Activated CD8-positive, alpha-beta T cell treated with anti-CD3 and anti-CD28 coated beads, Interleukin-2, amount 10 ng/mL, durations not matched to agents 7 days and 5 days (primary cell): ENCODE data around the gene LYSMD3. TPM values are rescaled to one million over a fixed set of nuclear protein-coding genes. Genes with fewer than 3 reads are reported as not detected.
A peak's percentile ranks its signal among the peaks of the same experiment; 100 is the strongest.
"Not testable (repeated sequence)": the region's sequence is repeated elsewhere in the genome, so short reads cannot be mapped to it uniquely, and the experiment has no call there.

Source experiments
- ATAC-seq: fragments of 150-1000 bp; cut with Tn5 transposase; one replicate; pipeline ENCODE4 v1.10.0; 2021; ENCODE audit warnings: moderate library complexity
- CTCF ChIA-PET: fragments of 350-600 bp; sonication (Branson Sonifier 250); formaldehyde crosslinking; loops from one replicate; lab custom pipeline; 2021; ENCODE audit warnings: antibody characterized with exemption; lab: Charles Lee
- POLR2A ChIA-PET: fragments of 350-600 bp; sonication (Branson Sonifier 250); formaldehyde crosslinking; loops from one replicate; lab custom pipeline; 2021; ENCODE audit warnings: antibody characterized with exemption; lab: Charles Lee
- DNase-seq: peaks from one replicate; pipeline ENCODE4 v3.0.0-alpha.2; 2020
- H3K27ac Mint-ChIP-seq: one replicate; pipeline ENCODE4 v1.8.0; 2021; ENCODE audit warnings: mild to moderate bottlenecking, mixed read lengths
- H3K27me3 Mint-ChIP-seq: one replicate; pipeline ENCODE4 v1.8.0; 2021; ENCODE audit warnings: low read depth, mixed read lengths
- H3K36me3 Mint-ChIP-seq: one replicate; pipeline ENCODE4 v1.8.0; 2021; ENCODE audit warnings: low read depth, mixed read lengths
- H3K4me1 Mint-ChIP-seq: one replicate; pipeline ENCODE4 v1.8.0; 2021; ENCODE audit warnings: low read depth, mixed read lengths
- H3K4me3 Mint-ChIP-seq: one replicate; pipeline ENCODE4 v1.8.0; 2021; ENCODE audit warnings: mild to moderate bottlenecking, mixed read lengths
- H3K9me3 Mint-ChIP-seq: one replicate; pipeline ENCODE4 v1.8.0; 2022; ENCODE audit warnings: mixed read lengths; ENCODE audit not compliant: insufficient read depth
- total RNA-seq, 2 experiments: library from RNA; stranded (reverse); gene quantifications; one replicate each; pipeline ENCODE4 v1.2.3, GENCODE V29; 2021

LYSMD3 gene
- total RNA-seq: 10 to 100 TPM; 18.3 to 19.0 TPM

DNA sequence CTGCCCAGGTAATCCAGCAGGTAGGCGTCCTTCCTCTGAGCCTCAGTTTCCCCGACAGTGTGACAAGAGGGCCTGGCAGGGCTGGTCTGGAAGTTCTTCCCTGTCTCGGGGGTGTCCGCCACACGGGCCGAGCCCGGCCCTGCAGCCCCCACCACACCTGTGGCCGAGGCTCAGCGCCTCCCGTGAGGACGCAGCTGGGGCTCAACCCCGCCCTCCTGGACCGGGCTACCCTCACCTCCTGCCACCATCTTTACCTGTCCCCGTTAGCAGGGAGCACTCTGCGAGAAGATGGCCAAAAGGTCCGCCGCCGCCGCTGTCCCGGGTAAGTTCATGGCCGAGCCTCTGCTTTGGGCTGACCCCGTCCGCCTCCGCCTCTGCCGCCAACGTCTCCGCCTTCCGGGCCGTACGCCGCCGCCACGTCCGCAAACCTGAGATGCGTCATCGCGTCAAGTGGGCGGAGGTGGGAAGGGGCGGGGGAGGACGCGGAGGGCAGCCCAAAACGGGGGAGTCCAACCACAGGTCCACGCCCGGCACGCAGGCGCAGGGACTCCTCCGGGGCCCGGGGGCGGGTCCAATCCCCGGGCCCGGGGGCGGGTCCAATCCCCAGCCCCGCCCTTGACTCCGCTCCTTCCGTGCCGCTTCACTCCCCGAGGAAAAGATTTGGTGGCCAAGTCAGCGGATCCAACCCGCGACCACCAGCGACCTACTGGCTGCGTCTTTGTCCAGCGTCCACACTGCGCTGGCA lies at the start of gene LYSMD3:
TSS of gene LYSMD3 (minus strand) at position 391 of the 745 bp plus-strand sequence. CDS start 4,295 bp downstream, outside the sequence.
- H3K36me3 Mint-ChIP-seq: peaks cover 16% of the 10 kb centered on the region
- peaks cover 20% of the 10 kb centered on the region for H3K27me3 Mint-ChIP-seq
- H3K4me3 Mint-ChIP-seq: peak within 1 kb of the TSS; percentile 95
- CTCF ChIA-PET: interaction anchor here (0.6 to 3.8 kb wide), 18 partner anchors 10 to 1801 kb away, joined by 3 to 76 read pairs (median 5); partner anchors contain the start of genes CETN3, MBLAC2 and POLR3G
- peak; percentile 98 for DNase-seq
- peaks cover 26% of the 10 kb centered on the region for H3K4me1 Mint-ChIP-seq
- no peaks in the 10 kb centered on the region for H3K9me3 Mint-ChIP-seq
- POLR2A ChIA-PET: interaction anchor here (1.1 to 3.1 kb wide), 3 partner anchors 8 to 120 kb away, joined by 3 to 22 read pairs (median 9); partner anchors contain the start of genes CETN3, MBLAC2 and POLR3G
- peak; percentile 95 for ATAC-seq
- H3K27ac Mint-ChIP-seq: peak within 1 kb of the TSS; percentile 97

DNA sequence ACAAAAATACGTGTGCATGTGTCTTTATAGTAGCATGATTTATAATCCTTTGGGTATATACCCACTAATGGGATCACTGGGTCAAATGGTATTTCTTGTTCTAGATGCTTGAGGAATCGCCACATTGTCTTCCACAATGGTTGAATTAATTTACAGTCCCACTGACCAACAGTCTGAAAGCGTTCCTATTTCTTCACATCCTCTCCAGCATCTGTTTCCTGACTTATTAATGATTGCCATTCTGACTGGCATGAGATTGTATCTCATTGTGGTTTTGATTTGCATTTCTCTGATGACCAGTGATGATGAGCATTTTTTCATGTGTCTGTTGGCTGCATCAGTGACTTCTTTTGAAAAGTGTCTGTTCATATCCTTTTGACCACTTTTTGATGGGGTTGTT lies 47.2 kb upstream of the LYSMD3 start:
- H3K27ac Mint-ChIP-seq, H3K4me1 Mint-ChIP-seq, H3K27me3 Mint-ChIP-seq, CTCF ChIA-PET, POLR2A ChIA-PET, H3K9me3 Mint-ChIP-seq, DNase-seq, H3K4me3 Mint-ChIP-seq, H3K36me3 Mint-ChIP-seq, ATAC-seq: not testable (repeated sequence)

GRCh38 chr5:90575712-90576111 lies 46.3 kb upstream of the LYSMD3 start:
- ChIA-PET POLR2A (no interaction called here), CTCF (no interaction called here)
- DNase-seq (no peak), ATAC-seq (no peak)
- Mint-ChIP-seq H3K27ac (no peak overlapping the region), H3K9me3 (no peaks in the 10 kb centered on the region), H3K4me3 (no peak overlapping the region), H3K4me1 (no peaks in the 10 kb centered on the region), H3K27me3 (peaks cover 10% of the 10 kb centered on the region), H3K36me3 (no peaks in the 10 kb centered on the region)

GRCh38 chr5:90571147-90571773 lies 41.9 kb upstream of the LYSMD3 start:
- Mint-ChIP-seq H3K4me1 (no peaks in the 10 kb centered on the region), H3K36me3 (no peaks in the 10 kb centered on the region), H3K4me3 (no peak overlapping the region), H3K27ac (no peak overlapping the region), H3K27me3 (peaks cover 16% of the 10 kb centered on the region), H3K9me3 (no peaks in the 10 kb centered on the region)
- DNase-seq (no peak), ATAC-seq (no peak)
- ChIA-PET CTCF (no interaction called here), POLR2A (no interaction called here)

DNA sequence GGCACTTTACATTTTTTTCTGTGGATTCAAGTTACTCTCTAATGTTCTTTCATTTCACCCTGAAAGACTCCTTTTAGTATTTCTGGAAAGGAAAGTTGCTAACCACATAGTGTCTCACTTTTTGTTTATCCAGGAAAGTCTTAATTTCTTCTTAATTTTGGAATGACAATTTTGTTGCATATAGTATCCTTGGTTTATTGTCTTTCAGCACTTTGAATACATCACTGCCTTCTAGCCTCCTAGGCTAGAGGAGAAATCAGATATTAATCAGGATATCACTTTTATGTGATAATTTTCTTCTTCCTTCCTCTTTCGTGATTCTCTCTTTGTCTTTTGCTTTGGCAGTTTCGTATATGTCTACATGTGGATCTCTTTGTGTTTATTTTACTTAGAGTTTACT lies 40.6 kb upstream of the LYSMD3 start:
- Mint-ChIP-seq H3K4me3 (no peak overlapping the region), H3K4me1 (no peaks in the 10 kb centered on the region), H3K27ac (no peak overlapping the region), H3K9me3 (no peaks in the 10 kb centered on the region), H3K36me3 (no peaks in the 10 kb centered on the region), H3K27me3 (peaks cover 16% of the 10 kb centered on the region)
- ChIA-PET POLR2A (no interaction called here), CTCF (no interaction called here)
- ATAC-seq (no peak), DNase-seq (no peak)

GRCh38 chr5:90569084-90569483 lies 39.7 kb upstream of the LYSMD3 start:
- Mint-ChIP-seq H3K27me3 (peaks cover 16% of the 10 kb centered on the region), H3K9me3 (no peaks in the 10 kb centered on the region), H3K36me3 (no peaks in the 10 kb centered on the region), H3K4me1 (no peaks in the 10 kb centered on the region), H3K27ac (no peak overlapping the region), H3K4me3 (no peak overlapping the region)
- CTCF ChIA-PET: no interaction called here
- ATAC-seq: no peak
- POLR2A ChIA-PET: no interaction called here
- no peak for DNase-seq

- Mint-ChIP-seq H3K4me1 (no peaks in the 10 kb centered on the region), H3K36me3 (no peaks in the 10 kb centered on the region), H3K4me3 (no peak overlapping the region), H3K9me3 (no peaks in the 10 kb centered on the region), H3K27me3 (peaks cover 14% of the 10 kb centered on the region), H3K27ac (no peak overlapping the region)
- POLR2A ChIA-PET: no interaction called here
- CTCF ChIA-PET: no interaction called here
- DNase-seq (no peak), ATAC-seq (no peak)
Observed at GRCh38 chr5:90565491-90565890, 36.1 kb upstream of the LYSMD3 start.

GRCh38 chr5:90563108-90563507 lies 33.7 kb upstream of the LYSMD3 start:
- DNase-seq (no peak), ATAC-seq (no peak)

DNA sequence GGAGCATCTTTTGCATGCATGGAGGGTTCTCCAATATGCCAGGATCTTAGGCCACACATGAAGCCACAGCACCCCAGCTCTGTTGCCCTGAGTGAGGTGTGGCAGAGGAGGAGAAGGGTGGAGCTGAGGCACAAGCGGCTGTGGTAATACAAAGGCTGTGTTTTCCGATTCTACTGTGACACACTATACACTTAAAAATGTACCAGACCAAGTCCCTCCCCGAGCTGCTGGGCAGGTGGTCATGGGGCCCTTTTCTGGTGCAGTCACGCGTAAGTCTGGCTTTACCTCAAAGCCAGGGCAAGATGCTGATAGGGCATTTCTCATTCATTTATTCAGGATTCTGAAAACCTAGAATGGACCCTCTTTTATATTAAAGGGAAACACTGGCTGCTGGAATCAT lies 33.0 kb upstream of the LYSMD3 start:
- ATAC-seq: no peak
- Mint-ChIP-seq H3K4me3 (no peak overlapping the region), H3K27ac (no peak overlapping the region), H3K36me3 (no peaks in the 10 kb centered on the region), H3K9me3 (no peaks in the 10 kb centered on the region), H3K27me3 (peaks cover 38% of the 10 kb centered on the region), H3K4me1 (peaks cover 12% of the 10 kb centered on the region)
- no peak for DNase-seq
- ChIA-PET POLR2A (no interaction called here), CTCF (no interaction called here)

More at GRCh38 chr5:90563108-90563507, 33.7 kb upstream of the LYSMD3 start:
- no peak overlapping the region for H3K27ac Mint-ChIP-seq
- no peak overlapping the region for H3K4me3 Mint-ChIP-seq
- POLR2A ChIA-PET: no interaction called here
- no peaks in the 10 kb centered on the region for H3K36me3 Mint-ChIP-seq
- H3K27me3 Mint-ChIP-seq: peaks cover 31% of the 10 kb centered on the region
- H3K4me1 Mint-ChIP-seq: peaks cover 10% of the 10 kb centered on the region
- CTCF ChIA-PET: no interaction called here
- no peaks in the 10 kb centered on the region for H3K9me3 Mint-ChIP-seq

DNA sequence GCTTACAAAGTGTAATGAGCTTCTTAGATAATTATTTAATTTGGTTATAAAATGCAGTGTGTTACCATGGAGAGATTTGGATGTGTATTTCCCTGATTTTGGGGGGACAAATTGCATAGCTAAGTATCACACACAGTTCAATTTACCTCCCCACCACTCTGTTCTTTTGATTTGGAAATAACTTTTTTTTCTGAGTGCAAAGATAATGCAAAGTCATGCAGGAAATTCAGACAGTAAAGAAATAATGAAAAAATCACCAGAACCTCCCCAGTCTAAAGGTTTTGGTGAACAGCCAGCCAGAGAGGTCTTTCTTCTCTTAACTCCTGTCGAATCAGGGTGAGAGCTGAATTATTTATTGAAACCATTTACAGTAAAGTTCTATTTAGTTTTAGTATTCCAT lies 32.4 kb upstream of the LYSMD3 start:
- Mint-ChIP-seq H3K27me3 (peaks cover 38% of the 10 kb centered on the region), H3K27ac (no peak overlapping the region), H3K4me1 (peaks cover 12% of the 10 kb centered on the region), H3K9me3 (no peaks in the 10 kb centered on the region), H3K4me3 (no peak overlapping the region), H3K36me3 (no peaks in the 10 kb centered on the region)
- no peak for DNase-seq
- ChIA-PET POLR2A (no interaction called here), CTCF (no interaction called here)
- no peak for ATAC-seq

DNA sequence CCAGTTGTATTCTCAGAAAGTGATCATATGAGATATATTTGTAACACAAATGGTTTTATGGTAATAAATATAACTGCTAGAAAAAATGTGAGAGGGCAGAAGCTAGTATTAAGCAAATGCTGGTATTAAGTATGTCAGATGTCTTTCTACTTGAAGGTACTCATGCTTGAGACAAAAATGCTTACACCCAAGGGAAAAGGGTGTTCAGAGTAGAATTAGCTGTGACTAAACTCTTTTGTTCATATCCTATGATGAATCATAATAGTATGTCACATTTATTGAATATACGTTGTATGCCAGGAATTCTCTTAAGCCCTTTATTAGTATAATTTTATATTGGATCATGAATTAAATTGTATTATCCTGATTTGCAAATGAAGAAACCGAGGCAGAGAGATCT lies 31.4 kb upstream of the LYSMD3 start:
- Mint-ChIP-seq H3K4me1 (peaks cover 12% of the 10 kb centered on the region), H3K27ac (no peak overlapping the region), H3K9me3 (no peaks in the 10 kb centered on the region), H3K36me3 (no peaks in the 10 kb centered on the region), H3K4me3 (no peak overlapping the region), H3K27me3 (peaks cover 48% of the 10 kb centered on the region)
- DNase-seq: no peak
- POLR2A ChIA-PET: no interaction called here
- ATAC-seq: no peak
- CTCF ChIA-PET: no interaction called here
